Measurements from ENCODE around the gene TOP1.

The TOP1 gene

GRCh38 chr20:41004531-41005360 lies 23.9 kb upstream of the TOP1 start:
- no peak for DNase-seq

- DNase-seq = peak; percentile 79
These were observed 23.3 kb upstream of the TOP1 start for GRCh38 chr20:41005361-41005729.

GRCh38 chr20:41006126-41006935 lies 22.3 kb upstream of the TOP1 start:
- no peak for DNase-seq

- no peak for DNase-seq
These were observed 21.6 kb upstream of the TOP1 start for GRCh38 chr20:41006936-41007474.

GRCh38 chr20:41007481-41007880 lies 21.1 kb upstream of the TOP1 start:
- DNase-seq = no peak

GRCh38 chr20:41009946-41010345 lies 18.7 kb upstream of the TOP1 start:
- no peak for DNase-seq

GRCh38 chr20:41011551-41012067 lies 17.0 kb upstream of the TOP1 start:
- DNase-seq = no peak

- no peak for DNase-seq
These were observed 14.0 kb upstream of the TOP1 start for GRCh38 chr20:41014561-41015088.

GRCh38 chr20:41017448-41018042 lies 11.1 kb upstream of the TOP1 start:
- no peak for DNase-seq

- DNase-seq = no peak
These were observed 10.5 kb upstream of the TOP1 start for GRCh38 chr20:41018153-41018552.

- DNase-seq = no peak
These were observed 5.1 kb upstream of the TOP1 start for GRCh38 chr20:41023549-41023948.

- no peak for DNase-seq
These were observed 1.3 kb upstream of the TOP1 start for GRCh38 chr20:41027366-41027765.

GRCh38 chr20:41027872-41028358 lies 707 bp upstream of the TOP1 start:
- no peak for DNase-seq

GRCh38 chr20:41029150-41029901 lies 704 bp downstream of the TOP1 start:
- no peak for DNase-seq

GRCh38 chr20:41030061-41030460 lies 1.4 kb downstream of the TOP1 start:
- no peak for DNase-seq

GRCh38 chr20:41030531-41031242 lies 2.1 kb downstream of the TOP1 start:
- no peak for DNase-seq

GRCh38 chr20:41031243-41031619 lies 2.6 kb downstream of the TOP1 start:
- no peak for DNase-seq

GRCh38 chr20:41032271-41032670 lies 3.6 kb downstream of the TOP1 start:
- no peak for DNase-seq

GRCh38 chr20:41034239-41034638 lies 5.6 kb downstream of the TOP1 start:
- no peak for DNase-seq

- DNase-seq = no peak
These were observed 6.6 kb downstream of the TOP1 start for GRCh38 chr20:41035207-41035606.

- DNase-seq = no peak
These were observed 8.6 kb downstream of the TOP1 start for GRCh38 chr20:41037179-41037578.

Data from NCI-H2029 (cell line).